GM12878 (cell line): ENCODE measurements around the gene NRP2. TPM values are rescaled to one million over a fixed set of nuclear protein-coding genes. Genes with fewer than 3 reads are reported as not detected.

Experiments
- ATAC-seq: fragments of 200-7000 bp; cut with Tn5 transposase; 3 replicates; pipeline ENCODE4 v1.9.1; 2020; ENCODE audit warnings: mild to moderate bottlenecking, moderate library complexity
- BruUV-seq: library from RNA; stranded (reverse); fragments of 400-500 nt; replicated peaks from 2 replicates; lab custom pipeline; 2021; lab: Mats Ljungman, UMichigan
- CTCF ChIA-PET: fragments of 300-600 bp; sonication (Branson Sonifier 250); formaldehyde crosslinking; extraction: SDS; loops from one replicate; lab custom pipeline; 2021; ENCODE audit warnings: inconsistent platforms; lab: Yijun Ruan, JAX
- POLR2A ChIA-PET: fragments of 350-600 bp; formaldehyde crosslinking; extraction: SDS; loops from one replicate; lab custom pipeline; 2021; ENCODE audit warnings: inconsistent platforms; lab: Charles Lee
- RAD21 ChIA-PET: fragments of 300-600 bp; sonication (Branson Sonifier 250); formaldehyde crosslinking; loops from one replicate; lab custom pipeline; 2023; ENCODE audit warnings: antibody characterized with exemption; ENCODE audit not compliant: unreplicated experiment; lab: Charles Lee
- SMC1A ChIA-PET: fragments of 300-600 bp; sonication (Branson Sonifier 250); formaldehyde crosslinking; loops from one replicate; lab custom pipeline; 2023; ENCODE audit not compliant: unreplicated experiment, uncharacterized antibody; lab: Charles Lee
- DNase-seq: peaks from one replicate; pipeline ENCODE4 v3.0.0-alpha.2; 2011; ENCODE audit warnings: low read depth, low spot score
- FAIRE-seq: peaks from 3 replicates; lab custom pipeline; 2011; peaks lifted over from hg19 to GRCh38; lab: Jason Lieb, UNC
- H2AFZ ChIP-seq: 2 replicates; pipeline ENCODE4 v1.6.0; 2011; ENCODE audit warnings: low read depth, low read length, control low read depth; ENCODE audit not compliant: control insufficient read depth
- H3K27ac ChIP-seq: 2 replicates; pipeline ENCODE4 v1.5.1; 2011; ENCODE audit warnings: control low read depth; ENCODE audit not compliant: control insufficient read depth, insufficient read depth
- H3K27me3 ChIP-seq, 2 experiments: replicated peaks in 1 of 2; 2 replicates each; pipeline versions ENCODE4 v1.6.0 to v1.6.1; 2011; ENCODE audit warnings: low read length in 1 of 2; ENCODE audit not compliant: control insufficient read depth in 2 of 2, insufficient read depth in 2 of 2
- H3K36me3 ChIP-seq, 2 experiments: 2 replicates each; pipeline ENCODE4 v1.5.1; 2011; ENCODE audit warnings: low read length in 1 of 2; ENCODE audit not compliant: control insufficient read depth in 2 of 2, insufficient read depth in 2 of 2
- H3K4me1 ChIP-seq: 2 replicates; pipeline ENCODE4 v1.6.1; 2011; ENCODE audit warnings: mild to moderate bottlenecking, low read length, moderate library complexity, mixed read lengths; ENCODE audit not compliant: control insufficient read depth, insufficient read depth
- H3K4me2 ChIP-seq: 2 replicates; pipeline ENCODE4 v1.6.0; 2011; ENCODE audit warnings: control low read depth; ENCODE audit not compliant: control insufficient read depth, insufficient read depth
- H3K4me3 ChIP-seq: fragments of 200-600 bp; sonication (generic); 2 replicates; pipeline ENCODE4 v1.5.1; 2016
- H3K79me2 ChIP-seq: 2 replicates; pipeline ENCODE4 v1.6.0; 2011; ENCODE audit warnings: low read length; ENCODE audit not compliant: control insufficient read depth, insufficient read depth
- H3K9ac ChIP-seq: 2 replicates; pipeline ENCODE4 v1.8.0; 2011; ENCODE audit warnings: low read length, control low read depth, mixed read lengths; ENCODE audit not compliant: control insufficient read depth, insufficient read depth
- H3K9me3 ChIP-seq: replicated peaks from 3 replicates; pipeline ENCODE4 v1.5.1; 2011; ENCODE audit warnings: mild to moderate bottlenecking, low read length; ENCODE audit not compliant: control insufficient read depth, insufficient read depth
- H4K20me1 ChIP-seq: 2 replicates; pipeline ENCODE4 v1.6.0; 2011; ENCODE audit not compliant: control insufficient read depth, insufficient read depth
- FOXK2 ChIP-seq: fragments of 450-650 bp; IDR thresholded peaks from 2 replicates; pipeline ENCODE4 v1.6.1; 2017; ENCODE audit warnings: mild to moderate bottlenecking, moderate library complexity
- NFXL1 ChIP-seq: fragments of 450-650 bp; IDR thresholded peaks from 2 replicates; pipeline ENCODE4 v1.6.1; 2017; ENCODE audit warnings: antibody characterized with exemption, mild to moderate bottlenecking, borderline replicate concordance
- PML ChIP-seq: IDR thresholded peaks from 2 replicates; pipeline ENCODE4 v1.6.1; 2012; ENCODE audit warnings: low read length, inconsistent platforms
- SMARCA5 ChIP-seq: fragments of 450-650 bp; IDR thresholded peaks from 2 replicates; pipeline ENCODE4 v1.6.1; 2017; ENCODE audit warnings: mild to moderate bottlenecking
- WGBS: methylation state at CpG from one replicate; pipeline ENCODE4 v1.1.6; 2016; ENCODE audit warnings: low lambda C conversion rate; ENCODE audit not compliant: insufficient replicate concordance, insufficient coverage; ENCODE audit errors: missing lambda C conversion rate; 5-methylcytosine and 5-hydroxymethylcytosine counted together
- in situ Hi-C: fragments of 300-500 bp; cut with MboI; formaldehyde crosslinking; loops from 9 replicates; pipeline ENCODE4 v1.14.3; 2018; ENCODE audit warnings: mixed read lengths
- intact Hi-C: fragments of 100-400 bp; cut with micrococcal nuclease; formaldehyde crosslinking; loops from one replicate; pipeline ENCODE4 v1.14.2; 2022; ENCODE audit not compliant: unreplicated experiment
- polyA plus RNA-seq, 11 experiments: library from polyadenylated mRNA; depleted of rRNA in 4 of 11; unstranded in 6 of 11; stranded (reverse) in 5 of 11; fragments of >200 nt; fragmentation: Nextera tagmentation in 4 of 11; fragmentation: Illumina TruSeq in 1 of 11; extraction: Ambion mirVana in 4 of 11; extraction: Trizol in 1 of 11; gene quantifications; 1 replicate in 1 of 11; 2 replicates in 10 of 11; pipeline versions ENCODE4 v1.2.1 to v1.2.3, GENCODE V29; 2011 to 2016; ENCODE audit warnings: inconsistent platforms in 2 of 11, missing spikeins in 2 of 11, low read depth in 1 of 11
- total RNA-seq, 4 experiments: library from RNA; depleted of rRNA in 3 of 4; stranded (reverse); fragments of >200 nt in 3 of 4; fragmentation: Illumina TruSeq in 1 of 4; extraction: Trizol in 1 of 4; gene quantifications; 2 replicates each; pipeline versions ENCODE4 v1.2.1 to v1.2.3, GENCODE V29; 2013 to 2021
- TF ChIP-seq, protein P1 (sequence below): fragments of 150-350 bp; IDR thresholded peaks from 2 replicates; pipeline ENCODE4 v1.6.1; 2016; ENCODE audit warnings: low read depth, low read length

Gene NRP2
- total and polyA plus RNA-seq, 10 of the 15 experiments (the other 5 are each of a cell fraction or from before 2014, with no cell fraction given) = 0.06 to 1.2 (median 0.46) TPM

DNA sequence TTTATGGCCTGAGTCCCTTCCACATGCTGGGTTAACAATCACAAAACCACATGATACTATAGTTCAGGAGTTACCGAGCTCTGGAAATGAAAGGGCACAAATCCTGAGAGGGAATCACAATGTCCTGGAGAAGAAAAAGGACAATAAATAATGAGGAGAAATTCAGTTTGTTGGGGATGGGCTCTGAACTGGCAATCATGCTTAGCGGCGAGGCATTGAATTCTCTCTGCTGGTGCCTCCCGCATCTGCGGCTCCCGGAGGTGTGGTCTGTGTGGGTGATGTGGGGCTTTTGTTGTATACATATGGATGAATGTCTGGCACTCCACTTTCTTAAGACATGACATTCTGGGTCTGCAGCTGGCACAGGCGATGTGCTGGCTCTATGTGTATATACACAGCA lies 46.1 kb downstream of the NRP2 start (continued):
- no peak for TF ChIP-seq PML
- TF ChIP-seq, all 136 proteins: peak for 0

GRCh38 chr2:205730191-205730590 lies 47.9 kb downstream of the NRP2 start:
- no peak overlapping the region for H3K27ac ChIP-seq
- no peak overlapping the region for H2AFZ ChIP-seq
- intact Hi-C loops = no loop called here
- no TSS peak for BruUV-seq
- no peaks in the 10 kb centered on the region for H3K27me3 ChIP-seq
- no peak for TF ChIP-seq NFXL1
- no peak for TF ChIP-seq SMARCA5
- TF ChIP-seq, protein P1, sequence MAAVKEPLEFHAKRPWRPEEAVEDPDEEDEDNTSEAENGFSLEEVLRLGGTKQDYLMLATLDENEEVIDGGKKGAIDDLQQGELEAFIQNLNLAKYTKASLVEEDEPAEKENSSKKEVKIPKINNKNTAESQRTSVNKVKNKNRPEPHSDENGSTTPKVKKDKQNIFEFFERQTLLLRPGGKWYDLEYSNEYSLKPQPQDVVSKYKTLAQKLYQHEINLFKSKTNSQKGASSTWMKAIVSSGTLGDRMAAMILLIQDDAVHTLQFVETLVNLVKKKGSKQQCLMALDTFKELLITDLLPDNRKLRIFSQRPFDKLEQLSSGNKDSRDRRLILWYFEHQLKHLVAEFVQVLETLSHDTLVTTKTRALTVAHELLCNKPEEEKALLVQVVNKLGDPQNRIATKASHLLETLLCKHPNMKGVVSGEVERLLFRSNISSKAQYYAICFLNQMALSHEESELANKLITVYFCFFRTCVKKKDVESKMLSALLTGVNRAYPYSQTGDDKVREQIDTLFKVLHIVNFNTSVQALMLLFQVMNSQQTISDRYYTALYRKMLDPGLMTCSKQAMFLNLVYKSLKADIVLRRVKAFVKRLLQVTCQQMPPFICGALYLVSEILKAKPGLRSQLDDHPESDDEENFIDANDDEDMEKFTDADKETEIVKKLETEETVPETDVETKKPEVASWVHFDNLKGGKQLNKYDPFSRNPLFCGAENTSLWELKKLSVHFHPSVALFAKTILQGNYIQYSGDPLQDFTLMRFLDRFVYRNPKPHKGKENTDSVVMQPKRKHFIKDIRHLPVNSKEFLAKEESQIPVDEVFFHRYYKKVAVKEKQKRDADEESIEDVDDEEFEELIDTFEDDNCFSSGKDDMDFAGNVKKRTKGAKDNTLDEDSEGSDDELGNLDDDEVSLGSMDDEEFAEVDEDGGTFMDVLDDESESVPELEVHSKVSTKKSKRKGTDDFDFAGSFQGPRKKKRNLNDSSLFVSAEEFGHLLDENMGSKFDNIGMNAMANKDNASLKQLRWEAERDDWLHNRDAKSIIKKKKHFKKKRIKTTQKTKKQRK = no peak
- TF ChIP-seq FOXK2 = no peak
- H3K9ac ChIP-seq = no peak overlapping the region
- no peak overlapping the region for H3K4me2 ChIP-seq
- ChIA-PET SMC1A (no interaction called here), RAD21 (no interaction called here), CTCF (no interaction called here), POLR2A (no interaction called here)
- no peaks in the 10 kb centered on the region for H4K20me1 ChIP-seq
- ATAC-seq (no peak), DNase-seq (no peak), FAIRE-seq (no peak)
- no peaks in the 10 kb centered on the region for H3K36me3 ChIP-seq
- in situ Hi-C loops = no loop called here
- H3K4me3 ChIP-seq = no peak overlapping the region
- no peaks in the 10 kb centered on the region for H3K9me3 ChIP-seq
- no peaks in the 10 kb centered on the region for H3K79me2 ChIP-seq
- H3K4me1 ChIP-seq = peaks cover 5% of the 10 kb centered on the region; the same call in 1 of the 2 replicates
- WGBS = 81% methylated on average over 9 of the region's 9 CpGs
